Uterus (tissue), 4 donors: ENCODE measurements around the gene CLTC. TPM values are rescaled to one million over a fixed set of nuclear protein-coding genes. Genes with fewer than 3 reads are reported as not detected.

Source experiments
- DNase-seq, 2 donors: peaks; one replicate each; pipeline ENCODE4 v3.0.0-alpha.2; 2019 to 2020
- H3K27ac ChIP-seq, 2 donors: fragments of 200-600 bp; sonication (generic); 1 replicate in 1 of 2; 2 replicates in 1 of 2; pipeline ENCODE4 v1.5.1; 2016 to 2018
- H3K27me3 ChIP-seq, 2 donors: fragments of 200-600 bp; sonication (generic); one replicate each; pipeline ENCODE4 v1.5.1; 2018 to 2019; ENCODE audit warnings: control low read depth in 1 of 2
- H3K36me3 ChIP-seq, 2 donors: fragments of 200-600 bp; sonication (generic); one replicate each; pipeline ENCODE4 v1.5.1; 2019; ENCODE audit warnings: control low read depth in 1 of 2
- H3K4me1 ChIP-seq, 2 donors: fragments of 200-600 bp; sonication (generic); one replicate each; pipeline ENCODE4 v1.5.1; 2018 to 2019; ENCODE audit warnings: control low read depth in 1 of 2
- H3K4me3 ChIP-seq, 2 donors: fragments of 200-600 bp; sonication (generic); 1 replicate in 1 of 2; 2 replicates in 1 of 2; pipeline ENCODE4 v1.5.1; 2018 to 2019; ENCODE audit warnings: mild to moderate bottlenecking in 1 of 2
- H3K9me3 ChIP-seq, 2 donors: fragments of 200-600 bp; sonication (generic); one replicate each; pipeline ENCODE4 v1.5.1; 2019; ENCODE audit warnings: control low read depth in 1 of 2
- POLR2A ChIP-seq, 2 donors: fragments of 450-650 bp; IDR thresholded peaks; one replicate each; pipeline ENCODE4 v1.6.1; 2016; ENCODE audit warnings: antibody characterized with exemption in 2 of 2, mild to moderate bottlenecking in 1 of 2, moderate library complexity in 1 of 2
- intact Hi-C: fragments of 100-400 bp; cut with DNase I; formaldehyde crosslinking; loops from one replicate; pipeline ENCODE4 v1.15.1; 2023; ENCODE audit warnings: low total_unique reads
- total RNA-seq, 4 donors: library from RNA; depleted of rRNA in 3 of 4; stranded (reverse); fragments of >200 nt in 3 of 4; gene quantifications; one replicate each; pipeline versions ENCODE4 v1.1.0 to v1.2.4, GENCODE V29; 2014 to 2023
- TF ChIP-seq, protein P1 (sequence below), 4 experiments: fragments of 200-600 bp in 2 of 4; fragments of 450-650 bp in 2 of 4; sonication (generic) in 2 of 4; IDR thresholded peaks; one replicate each; pipeline ENCODE4 v1.5.1; 2016 to 2019; ENCODE audit warnings: antibody characterized with exemption in 4 of 4, mild to moderate bottlenecking in 2 of 4, moderate library complexity in 1 of 4
- donor health status: DM: yes; HTN: yes; CAD: no.

CLTC gene
- total RNA-seq, 4 donors from 2014 or later: 89.7 to 463 (median 245) TPM

DNA sequence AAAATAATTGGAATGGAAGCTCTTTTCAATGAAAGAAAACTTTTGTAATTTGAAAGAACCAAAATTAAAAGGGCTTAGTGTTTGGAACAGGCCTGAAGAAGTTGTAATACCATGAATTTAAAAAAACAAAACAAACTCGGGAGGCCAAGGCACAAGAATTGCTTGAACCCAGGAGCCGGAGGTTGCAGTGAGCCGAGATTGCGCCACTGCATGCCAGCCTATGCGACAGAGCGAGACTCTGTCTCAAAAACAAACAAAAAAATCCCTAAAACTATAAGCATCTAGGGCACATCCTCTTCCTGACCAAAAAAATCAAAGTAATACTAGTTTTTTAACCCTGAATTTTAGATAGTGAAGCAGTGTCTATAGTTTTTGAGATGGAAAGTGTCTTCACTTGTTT lies 12.7 kb downstream of the CLTC start:
- no peak overlapping the region for H3K4me3 ChIP-seq
- no peaks in the 10 kb centered on the region for H3K4me1 ChIP-seq

DNA sequence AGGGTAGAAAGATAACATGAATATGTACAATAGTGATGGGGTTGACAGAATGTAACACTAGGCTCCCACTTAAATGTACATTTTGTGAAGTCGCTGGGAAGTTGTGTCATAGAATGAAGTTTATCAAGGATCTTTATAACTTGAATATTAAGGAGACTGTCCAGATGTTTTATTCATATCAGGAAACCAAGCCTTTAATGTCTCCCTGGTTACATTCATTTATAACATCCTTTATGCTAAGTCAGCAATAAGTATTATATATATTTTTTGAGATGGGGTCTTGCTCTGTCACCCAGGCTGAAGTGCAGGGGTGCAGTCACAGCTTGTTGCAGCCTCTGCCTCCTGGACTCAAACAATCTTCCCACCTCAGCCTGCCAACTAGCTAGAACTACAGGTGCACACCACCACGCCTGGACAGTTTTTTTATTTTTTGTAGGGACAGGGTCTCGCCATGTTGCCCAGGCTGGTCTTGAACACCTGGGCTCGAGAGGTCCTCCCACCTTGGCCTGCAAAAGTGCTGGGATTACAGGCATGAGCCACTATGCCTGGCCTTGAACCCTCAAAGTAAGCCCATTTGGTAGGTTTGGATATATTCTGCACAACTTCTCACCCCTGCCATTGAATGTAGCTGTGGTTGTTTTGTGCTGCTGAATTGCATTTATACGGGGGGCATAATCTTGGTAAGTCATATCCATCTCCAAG lies 14.1 kb downstream of the CLTC start:
- no peaks in the 10 kb centered on the region for H3K27me3 ChIP-seq
- H3K9me3 ChIP-seq: no peaks in the 10 kb centered on the region
- DNase-seq: no peak
- H3K4me1 ChIP-seq: no peaks in the 10 kb centered on the region
- no peak overlapping the region for H3K27ac ChIP-seq
- intact Hi-C loops: no loop called here
- no peak for TF ChIP-seq POLR2A (IDR thresholded peaks at IDR 0.05)
- TF ChIP-seq, protein P1, sequence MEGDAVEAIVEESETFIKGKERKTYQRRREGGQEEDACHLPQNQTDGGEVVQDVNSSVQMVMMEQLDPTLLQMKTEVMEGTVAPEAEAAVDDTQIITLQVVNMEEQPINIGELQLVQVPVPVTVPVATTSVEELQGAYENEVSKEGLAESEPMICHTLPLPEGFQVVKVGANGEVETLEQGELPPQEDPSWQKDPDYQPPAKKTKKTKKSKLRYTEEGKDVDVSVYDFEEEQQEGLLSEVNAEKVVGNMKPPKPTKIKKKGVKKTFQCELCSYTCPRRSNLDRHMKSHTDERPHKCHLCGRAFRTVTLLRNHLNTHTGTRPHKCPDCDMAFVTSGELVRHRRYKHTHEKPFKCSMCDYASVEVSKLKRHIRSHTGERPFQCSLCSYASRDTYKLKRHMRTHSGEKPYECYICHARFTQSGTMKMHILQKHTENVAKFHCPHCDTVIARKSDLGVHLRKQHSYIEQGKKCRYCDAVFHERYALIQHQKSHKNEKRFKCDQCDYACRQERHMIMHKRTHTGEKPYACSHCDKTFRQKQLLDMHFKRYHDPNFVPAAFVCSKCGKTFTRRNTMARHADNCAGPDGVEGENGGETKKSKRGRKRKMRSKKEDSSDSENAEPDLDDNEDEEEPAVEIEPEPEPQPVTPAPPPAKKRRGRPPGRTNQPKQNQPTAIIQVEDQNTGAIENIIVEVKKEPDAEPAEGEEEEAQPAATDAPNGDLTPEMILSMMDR (IDR thresholded peaks at IDR 0.05): no peak
- no peaks in the 10 kb centered on the region for H3K36me3 ChIP-seq
- no peak overlapping the region for H3K4me3 ChIP-seq

More for the DNA sequence above, 12.7 kb downstream of the CLTC start:
- intact Hi-C loops: no loop called here
- Histone ChIP-seq H3K9me3 (no peaks in the 10 kb centered on the region), H3K27ac (no peak overlapping the region), H3K36me3 (no peaks in the 10 kb centered on the region), H3K27me3 (no peaks in the 10 kb centered on the region)
- DNase-seq: no peak
- TF ChIP-seq, protein P1 (IDR thresholded peaks at IDR 0.05): no peak
- TF ChIP-seq POLR2A (IDR thresholded peaks at IDR 0.05): no peak

DNA sequence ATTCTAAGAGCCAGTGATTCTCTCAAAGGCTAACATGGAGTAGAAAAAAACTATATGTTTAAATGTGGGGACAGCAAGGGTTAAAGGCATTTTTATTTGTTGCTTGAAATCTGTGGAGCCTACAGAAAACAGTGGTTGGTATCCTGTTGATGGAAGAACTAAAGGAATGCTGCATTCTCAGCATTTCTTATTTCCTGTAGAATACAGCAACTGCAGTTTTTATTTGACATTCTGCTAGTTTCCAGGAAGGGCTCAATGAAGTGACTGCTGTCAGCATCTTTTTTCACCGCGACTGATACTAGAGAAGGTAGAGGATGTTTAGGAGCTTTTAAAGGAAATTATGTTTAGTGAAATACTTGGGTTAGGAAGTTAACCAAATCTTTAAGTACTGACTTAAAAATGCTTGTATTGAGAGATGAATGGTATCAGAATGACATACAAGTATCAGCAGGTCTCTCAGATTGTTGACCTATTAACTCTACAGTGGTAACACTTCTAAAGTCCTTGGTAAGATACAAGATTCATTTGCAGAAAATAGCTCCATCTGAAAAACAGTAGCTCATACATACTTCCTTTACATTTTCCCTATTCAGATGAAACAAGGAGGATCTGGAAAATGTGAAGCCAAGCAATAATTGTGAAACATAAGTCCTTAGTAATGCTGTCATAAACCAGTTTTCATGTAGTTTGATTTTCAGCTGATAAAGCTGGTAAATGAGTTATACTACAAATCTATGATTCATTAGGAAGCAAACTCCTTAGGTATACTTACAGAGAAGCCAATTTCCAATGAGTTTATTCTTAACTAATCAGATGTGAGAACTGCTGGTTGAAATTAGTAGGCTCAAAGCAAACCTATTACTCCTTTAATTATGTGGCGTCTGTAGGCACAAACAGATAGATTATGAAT lies 15.2 kb downstream of the CLTC start:
- Histone ChIP-seq H3K4me3 (no peak overlapping the region), H3K9me3 (no peaks in the 10 kb centered on the region), H3K27ac (no peak overlapping the region), H3K27me3 (no peaks in the 10 kb centered on the region), H3K4me1 (no peaks in the 10 kb centered on the region), H3K36me3 (no peaks in the 10 kb centered on the region)
- no peak for DNase-seq
- no peak for TF ChIP-seq POLR2A (IDR thresholded peaks at IDR 0.05)
- TF ChIP-seq, protein P1 (IDR thresholded peaks at IDR 0.05): no peak
- intact Hi-C loops: no loop called here

DNA sequence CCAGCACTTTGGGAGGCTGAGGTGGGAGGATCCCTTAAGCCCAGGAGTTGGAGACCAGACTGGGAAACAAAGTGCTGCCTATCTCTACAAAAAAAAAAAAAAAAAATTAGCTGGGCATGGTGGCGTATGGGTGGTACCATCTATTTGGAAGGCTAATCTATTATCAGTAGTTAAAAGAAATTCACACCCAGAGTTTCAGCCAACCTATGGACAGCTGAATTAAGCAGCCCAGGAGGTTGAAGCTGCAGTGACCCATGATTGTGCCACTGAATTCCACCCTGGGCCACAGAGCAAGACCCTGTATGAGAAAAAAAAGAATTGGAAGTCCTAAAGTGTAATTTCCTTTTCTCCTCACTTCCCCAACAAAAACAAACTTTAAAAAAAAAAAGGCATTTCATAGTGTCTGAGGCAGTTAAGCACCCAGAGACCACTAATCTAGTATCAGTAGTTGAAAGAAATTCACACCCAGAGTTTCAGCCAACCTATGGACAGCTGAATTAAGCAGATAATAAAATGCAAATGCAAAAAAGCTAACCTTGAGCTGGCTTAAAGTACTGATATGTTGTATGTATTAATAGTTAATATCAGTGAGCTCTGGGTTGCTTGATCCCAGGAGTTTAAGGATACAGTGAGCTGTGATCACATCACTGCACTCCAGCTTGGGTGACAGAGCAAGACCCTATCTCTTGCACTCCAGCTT lies 18.1 kb downstream of the CLTC start:
- no peak for DNase-seq
- intact Hi-C loops: no loop called here
- H3K36me3 ChIP-seq: no peaks in the 10 kb centered on the region
- H3K27ac ChIP-seq: no peak overlapping the region
- H3K27me3 ChIP-seq: no peaks in the 10 kb centered on the region
- TF ChIP-seq POLR2A (IDR thresholded peaks at IDR 0.05): no peak
- TF ChIP-seq, protein P1 (IDR thresholded peaks at IDR 0.05): no peak
- no peak overlapping the region for H3K4me3 ChIP-seq
- H3K9me3 ChIP-seq: no peaks in the 10 kb centered on the region
- H3K4me1 ChIP-seq: peaks cover 0 to 3% of the 10 kb centered on the region in 2 donors
